ENCODE measurements around the gene TMEM163. TPM values are rescaled to one million over a fixed set of nuclear protein-coding genes. Genes with fewer than 3 reads are reported as not detected.

The TMEM163 gene
- total RNA-seq, 1 donor from 2014 or later, result not detected

DNA sequence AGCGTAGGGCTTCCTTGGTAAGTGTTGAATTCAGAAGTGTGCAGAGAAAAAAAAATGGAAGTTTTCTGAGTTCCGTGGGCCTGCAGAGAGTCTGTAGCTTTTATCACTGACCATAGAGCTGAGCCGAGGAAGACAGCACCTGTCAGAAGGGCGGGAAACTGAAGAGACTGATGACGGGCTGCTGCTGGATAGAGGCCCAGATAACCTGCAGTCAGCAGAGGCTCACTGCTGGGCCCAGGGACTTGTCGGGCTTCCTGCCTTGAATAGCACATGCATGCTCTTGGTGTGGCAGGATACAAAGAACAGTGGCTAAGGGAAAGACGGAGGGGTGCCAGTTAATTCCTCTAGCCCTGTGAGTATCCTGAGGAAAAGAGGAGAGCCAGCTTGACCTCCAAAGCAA, 298.5 kb downstream of the TMEM163 start:
- Histone ChIP-seq H3K27me3 (ENCODE audit: control insufficient read depth, insufficient read depth, low read length) (no peaks in the 10 kb centered on the region), H3K36me3 (ENCODE audit: control insufficient read depth, insufficient read depth, low read length) (peaks cover 2% of the 10 kb centered on the region), H3K4me3 (ENCODE audit: low read depth, low read length) (no peak overlapping the region)
- TF ChIP-seq, protein P1, sequence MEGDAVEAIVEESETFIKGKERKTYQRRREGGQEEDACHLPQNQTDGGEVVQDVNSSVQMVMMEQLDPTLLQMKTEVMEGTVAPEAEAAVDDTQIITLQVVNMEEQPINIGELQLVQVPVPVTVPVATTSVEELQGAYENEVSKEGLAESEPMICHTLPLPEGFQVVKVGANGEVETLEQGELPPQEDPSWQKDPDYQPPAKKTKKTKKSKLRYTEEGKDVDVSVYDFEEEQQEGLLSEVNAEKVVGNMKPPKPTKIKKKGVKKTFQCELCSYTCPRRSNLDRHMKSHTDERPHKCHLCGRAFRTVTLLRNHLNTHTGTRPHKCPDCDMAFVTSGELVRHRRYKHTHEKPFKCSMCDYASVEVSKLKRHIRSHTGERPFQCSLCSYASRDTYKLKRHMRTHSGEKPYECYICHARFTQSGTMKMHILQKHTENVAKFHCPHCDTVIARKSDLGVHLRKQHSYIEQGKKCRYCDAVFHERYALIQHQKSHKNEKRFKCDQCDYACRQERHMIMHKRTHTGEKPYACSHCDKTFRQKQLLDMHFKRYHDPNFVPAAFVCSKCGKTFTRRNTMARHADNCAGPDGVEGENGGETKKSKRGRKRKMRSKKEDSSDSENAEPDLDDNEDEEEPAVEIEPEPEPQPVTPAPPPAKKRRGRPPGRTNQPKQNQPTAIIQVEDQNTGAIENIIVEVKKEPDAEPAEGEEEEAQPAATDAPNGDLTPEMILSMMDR (IDR thresholded peaks at IDR 0.05; ENCODE audit: insufficient read depth, low read length, severe bottlenecking), result no peak
- DNase-seq (ENCODE audit: low read depth), result no peak
- FAIRE-seq, result no peak

DNA sequence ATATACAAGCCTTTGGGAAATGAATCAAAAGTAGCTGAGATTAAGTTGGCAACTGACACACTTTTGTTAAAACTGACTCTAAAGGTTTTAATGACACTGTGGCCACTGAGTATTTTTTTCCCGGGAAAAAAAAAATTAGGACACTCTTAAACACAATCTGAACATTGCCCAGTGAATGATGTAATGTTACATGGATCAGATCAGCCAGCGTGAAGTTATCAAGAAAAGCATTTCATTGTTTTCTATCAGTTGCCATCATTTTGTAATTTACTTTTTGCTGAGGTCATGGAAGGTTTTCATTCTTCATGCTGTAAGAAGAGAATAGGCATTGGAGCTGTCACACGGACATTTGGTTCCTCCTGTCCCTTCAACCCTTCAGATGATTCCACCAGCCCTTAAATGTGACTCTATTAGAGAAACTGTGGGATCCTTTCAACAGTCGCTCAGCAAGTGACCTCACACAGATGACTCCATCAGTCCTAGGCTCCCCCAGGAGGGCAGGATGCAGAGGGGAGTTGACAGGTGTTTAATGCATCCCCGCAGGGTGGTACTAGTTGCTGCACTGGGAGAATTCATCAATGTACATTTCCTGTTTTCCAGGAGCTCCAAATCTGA, 300.7 kb downstream of the TMEM163 start:
- FAIRE-seq (no peak), DNase-seq (ENCODE audit: low read depth) (no peak)
- TF ChIP-seq, protein P1 (IDR thresholded peaks at IDR 0.05; ENCODE audit: insufficient read depth, low read length, severe bottlenecking), result no peak
- no peaks in the 10 kb centered on the region for H3K36me3 ChIP-seq (ENCODE audit: control insufficient read depth, insufficient read depth, low read length)
- H3K27me3 ChIP-seq (ENCODE audit: control insufficient read depth, insufficient read depth, low read length), result no peaks in the 10 kb centered on the region
- H3K4me3 ChIP-seq (ENCODE audit: low read depth, low read length), result no peak overlapping the region

DNA sequence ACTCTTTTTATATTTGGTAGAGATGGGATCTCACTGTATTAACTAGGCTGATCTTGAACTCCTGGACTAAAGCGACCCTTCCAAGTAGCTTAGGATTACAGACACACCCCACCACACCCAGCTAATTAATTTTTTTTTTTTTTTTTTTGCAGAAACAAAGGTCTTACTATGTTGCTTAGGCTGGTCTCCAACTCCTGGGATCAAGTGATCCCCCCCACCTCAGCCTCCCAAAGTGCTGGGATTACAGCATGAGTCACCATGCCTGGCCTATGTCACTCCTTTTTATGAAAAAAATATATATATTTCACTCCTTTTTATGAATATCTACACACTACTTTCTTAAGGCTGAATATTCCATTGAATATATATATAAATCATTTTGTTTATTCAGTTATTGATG, 302.2 kb downstream of the TMEM163 start:
- Histone ChIP-seq H3K27me3 (ENCODE audit: control insufficient read depth, insufficient read depth, low read length) (no peaks in the 10 kb centered on the region), H3K36me3 (ENCODE audit: control insufficient read depth, insufficient read depth, low read length) (no peaks in the 10 kb centered on the region), H3K4me3 (ENCODE audit: low read depth, low read length) (no peak overlapping the region)
- TF ChIP-seq, protein P1 (IDR thresholded peaks at IDR 0.05; ENCODE audit: insufficient read depth, low read length, severe bottlenecking), result no peak
- FAIRE-seq (no peak), DNase-seq (ENCODE audit: low read depth) (no peak)

DNA sequence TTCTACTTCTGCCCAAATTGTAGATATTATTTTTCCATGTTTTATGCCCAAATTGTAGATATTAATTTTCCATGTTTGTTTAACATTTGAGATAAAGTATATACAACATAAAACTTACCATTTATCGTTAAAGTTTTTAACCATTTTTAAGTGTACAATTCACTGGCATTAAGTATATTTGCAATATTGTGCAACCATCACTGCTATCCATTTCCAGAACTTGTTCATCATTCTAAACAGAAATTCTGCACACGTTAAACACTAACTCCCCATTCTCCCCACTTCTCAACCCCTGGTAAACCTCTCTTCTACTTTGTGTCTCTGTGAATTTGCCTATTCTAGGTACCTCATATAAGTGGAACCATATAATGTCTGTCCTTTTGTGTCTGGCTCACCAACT, 302.8 kb downstream of the TMEM163 start:
- no peaks in the 10 kb centered on the region for H3K36me3 ChIP-seq (ENCODE audit: control insufficient read depth, insufficient read depth, low read length)
- no peak for FAIRE-seq
- TF ChIP-seq, protein P1 (IDR thresholded peaks at IDR 0.05; ENCODE audit: insufficient read depth, low read length, severe bottlenecking), result no peak
- no peaks in the 10 kb centered on the region for H3K27me3 ChIP-seq (ENCODE audit: control insufficient read depth, insufficient read depth, low read length)
- H3K4me3 ChIP-seq (ENCODE audit: low read depth, low read length), result no peak overlapping the region
- no peak for DNase-seq (ENCODE audit: low read depth)

DNA sequence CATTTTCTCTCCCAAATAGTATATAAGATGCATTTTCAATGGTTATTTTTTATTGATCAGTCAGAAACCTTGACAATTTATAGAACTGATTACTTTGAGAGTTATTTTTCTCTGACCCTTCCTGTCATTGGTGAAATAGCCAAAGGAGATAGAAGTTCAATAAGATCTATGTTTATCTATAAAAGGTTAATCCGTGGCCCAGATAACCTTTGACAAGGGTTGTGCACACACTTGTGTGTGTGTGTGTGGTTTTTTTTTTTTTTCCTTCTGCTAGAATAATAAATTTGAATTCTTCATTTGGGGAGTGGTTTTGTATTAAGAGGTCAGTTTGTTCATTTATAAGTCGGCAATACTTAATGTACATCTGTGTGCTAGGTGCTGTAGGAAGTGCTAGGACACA, 304.9 kb downstream of the TMEM163 start:
- FAIRE-seq (no peak), DNase-seq (ENCODE audit: low read depth) (no peak)
- Histone ChIP-seq H3K36me3 (ENCODE audit: control insufficient read depth, insufficient read depth, low read length) (no peaks in the 10 kb centered on the region), H3K4me3 (ENCODE audit: low read depth, low read length) (no peak overlapping the region), H3K27me3 (ENCODE audit: control insufficient read depth, insufficient read depth, low read length) (no peaks in the 10 kb centered on the region)
- TF ChIP-seq, protein P1 (IDR thresholded peaks at IDR 0.05; ENCODE audit: insufficient read depth, low read length, severe bottlenecking), result no peak

DNA sequence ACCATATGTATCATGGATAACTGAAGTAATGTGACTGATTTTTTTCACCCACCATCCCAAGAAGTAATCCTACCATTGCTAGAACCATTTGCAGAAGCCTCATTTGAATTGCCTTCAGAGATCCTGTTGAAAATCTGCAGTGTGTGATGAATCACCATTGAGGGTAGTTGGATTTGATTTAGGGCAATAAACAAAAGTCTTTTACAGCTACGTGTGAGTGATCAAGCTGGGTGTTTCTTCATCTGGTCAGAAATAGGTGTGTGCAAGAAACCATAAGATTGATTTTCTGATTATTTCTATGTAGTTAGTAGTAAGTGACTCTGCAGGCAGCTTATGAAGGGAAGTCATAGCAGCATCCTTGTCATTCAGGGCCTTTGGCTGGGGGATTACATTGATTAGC, 305.4 kb downstream of the TMEM163 start:
- H3K27me3 ChIP-seq (ENCODE audit: control insufficient read depth, insufficient read depth, low read length), result no peaks in the 10 kb centered on the region
- TF ChIP-seq, protein P1 (IDR thresholded peaks at IDR 0.05; ENCODE audit: insufficient read depth, low read length, severe bottlenecking), result no peak
- FAIRE-seq (no peak), DNase-seq (ENCODE audit: low read depth) (no peak)
- H3K4me3 ChIP-seq (ENCODE audit: low read depth, low read length), result no peak overlapping the region
- no peaks in the 10 kb centered on the region for H3K36me3 ChIP-seq (ENCODE audit: control insufficient read depth, insufficient read depth, low read length)
